ENCODE measurements around the gene SLC35C1.

DNA sequence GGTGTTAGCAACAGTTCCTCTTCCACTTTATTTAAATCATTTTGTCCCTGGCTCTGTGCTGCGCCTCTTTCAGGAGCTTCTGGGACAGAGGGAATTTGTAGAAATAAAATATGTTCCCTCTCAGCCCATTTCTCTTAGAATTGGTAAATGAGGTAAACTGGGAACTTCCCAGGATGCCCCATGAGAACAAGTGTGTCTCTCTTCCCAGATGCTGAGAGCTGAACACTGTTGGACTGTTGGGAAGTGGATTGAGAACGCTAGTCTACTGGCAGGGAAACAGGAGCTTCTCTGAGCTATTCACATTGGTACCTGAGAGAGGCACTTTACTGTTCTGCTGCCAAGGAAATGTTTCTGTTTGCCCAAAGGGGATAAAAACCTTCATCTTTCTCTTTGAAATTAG lies 46.3 kb downstream of the SLC35C1 start:
- TF ChIP-seq, protein P1, sequence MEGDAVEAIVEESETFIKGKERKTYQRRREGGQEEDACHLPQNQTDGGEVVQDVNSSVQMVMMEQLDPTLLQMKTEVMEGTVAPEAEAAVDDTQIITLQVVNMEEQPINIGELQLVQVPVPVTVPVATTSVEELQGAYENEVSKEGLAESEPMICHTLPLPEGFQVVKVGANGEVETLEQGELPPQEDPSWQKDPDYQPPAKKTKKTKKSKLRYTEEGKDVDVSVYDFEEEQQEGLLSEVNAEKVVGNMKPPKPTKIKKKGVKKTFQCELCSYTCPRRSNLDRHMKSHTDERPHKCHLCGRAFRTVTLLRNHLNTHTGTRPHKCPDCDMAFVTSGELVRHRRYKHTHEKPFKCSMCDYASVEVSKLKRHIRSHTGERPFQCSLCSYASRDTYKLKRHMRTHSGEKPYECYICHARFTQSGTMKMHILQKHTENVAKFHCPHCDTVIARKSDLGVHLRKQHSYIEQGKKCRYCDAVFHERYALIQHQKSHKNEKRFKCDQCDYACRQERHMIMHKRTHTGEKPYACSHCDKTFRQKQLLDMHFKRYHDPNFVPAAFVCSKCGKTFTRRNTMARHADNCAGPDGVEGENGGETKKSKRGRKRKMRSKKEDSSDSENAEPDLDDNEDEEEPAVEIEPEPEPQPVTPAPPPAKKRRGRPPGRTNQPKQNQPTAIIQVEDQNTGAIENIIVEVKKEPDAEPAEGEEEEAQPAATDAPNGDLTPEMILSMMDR (IDR thresholded peaks at IDR 0.05): no peak
- no peak for TF ChIP-seq POLR2A (IDR thresholded peaks at IDR 0.05)
- no peak for TF ChIP-seq EP300 (IDR thresholded peaks at IDR 0.05)
